HG03378 (cell line): Measurements from ENCODE around the gene ERC2.

Source experiments
- ATAC-seq: cut with Tn5 transposase; IDR thresholded peaks from one replicate; pipeline ENCODE4 v1.9.1; 2021; ENCODE audit warnings: mild to moderate bottlenecking, moderate library complexity; ENCODE audit not compliant: unreplicated experiment

Gene ERC2

GRCh38 chr3:55556619-55557537 lies 911.4 kb downstream of the ERC2 start:
- ATAC-seq = no peak

DNA sequence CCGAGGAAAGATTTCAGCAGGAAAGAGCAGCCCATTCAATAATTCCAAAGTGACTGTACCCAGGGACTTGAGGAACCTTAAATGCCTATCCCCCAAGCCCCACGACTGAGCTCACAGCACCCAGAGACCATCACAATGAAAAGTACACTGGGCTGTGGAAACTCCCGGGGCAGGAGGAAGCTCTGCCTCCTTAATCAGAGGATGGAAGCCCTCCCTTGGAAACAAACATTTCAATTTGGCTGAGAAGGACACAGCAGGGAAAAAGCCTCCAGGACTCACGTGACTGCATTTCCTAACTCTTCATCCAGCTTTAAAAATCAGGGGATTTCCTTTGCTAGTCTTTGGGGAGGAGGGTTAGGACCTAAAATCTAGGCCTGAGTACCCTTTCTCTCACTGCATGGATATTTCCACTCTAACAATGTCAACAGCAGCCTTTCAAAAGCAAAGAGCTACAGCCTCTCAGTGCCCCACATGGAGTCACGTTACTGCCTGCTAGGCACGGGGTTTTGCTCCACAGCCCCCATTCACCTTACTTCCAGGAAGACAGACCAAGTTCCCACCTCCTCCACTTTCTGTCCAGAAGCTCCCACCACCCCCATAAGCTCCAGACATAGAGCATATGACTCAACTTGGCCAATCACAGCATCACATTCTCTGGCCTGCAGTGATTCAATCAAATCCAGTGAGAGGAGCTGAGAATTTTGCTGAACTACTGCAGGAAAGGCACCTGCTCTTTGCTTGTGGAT lies 912.2 kb downstream of the ERC2 start:
- no peak for ATAC-seq

GRCh38 chr3:55554634-55555425 lies 913.4 kb downstream of the ERC2 start:
- ATAC-seq = no peak

GRCh38 chr3:55551644-55552043 lies 916.6 kb downstream of the ERC2 start:
- ATAC-seq = no peak

- ATAC-seq = no peak
Measured at GRCh38 chr3:55549177-55549576, 919.1 kb downstream of the ERC2 start.

DNA sequence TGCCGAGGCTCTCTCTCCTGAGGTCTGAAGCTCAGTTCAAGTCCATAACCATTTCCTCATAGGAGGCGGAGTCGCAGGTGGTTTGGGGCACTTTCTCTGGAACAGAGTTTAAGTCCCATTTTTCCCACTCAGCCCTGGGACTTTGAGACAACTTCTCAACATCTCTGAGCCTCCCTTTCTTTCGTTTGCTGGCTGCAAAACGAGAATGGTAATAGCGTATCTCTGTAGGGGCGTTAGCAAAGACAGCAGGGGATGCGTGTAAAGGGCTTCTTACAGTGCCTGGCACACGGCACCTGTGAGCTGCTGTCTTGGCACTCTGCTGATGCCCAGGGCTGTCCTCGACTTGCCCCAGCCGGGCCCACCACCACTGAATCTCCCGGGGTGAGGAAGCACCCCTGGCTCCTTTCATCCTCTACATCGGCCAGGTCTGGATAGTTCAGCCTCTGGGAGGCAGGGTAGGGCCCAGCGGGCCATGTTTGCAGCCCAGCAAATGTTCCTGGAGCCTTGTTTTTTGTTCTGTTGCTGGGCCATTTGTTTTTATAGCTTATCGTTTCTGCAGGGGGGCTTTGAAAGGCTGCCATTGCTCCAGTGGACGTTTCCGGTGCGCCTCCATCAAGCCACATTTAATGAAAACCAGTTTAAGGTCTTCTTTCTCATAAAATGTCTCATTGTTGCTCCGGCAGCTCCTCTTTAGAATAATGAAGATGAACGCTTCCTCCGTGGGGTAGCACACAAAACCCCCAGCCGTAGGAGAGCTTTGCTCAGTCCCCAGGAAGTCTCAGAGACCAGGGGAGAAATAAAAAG lies 921.2 kb downstream of the ERC2 start:
- no peak for ATAC-seq

GRCh38 chr3:55545995-55546394 lies 922.3 kb downstream of the ERC2 start:
- ATAC-seq = no peak

GRCh38 chr3:55544219-55544618 lies 924.0 kb downstream of the ERC2 start:
- ATAC-seq = no peak

DNA sequence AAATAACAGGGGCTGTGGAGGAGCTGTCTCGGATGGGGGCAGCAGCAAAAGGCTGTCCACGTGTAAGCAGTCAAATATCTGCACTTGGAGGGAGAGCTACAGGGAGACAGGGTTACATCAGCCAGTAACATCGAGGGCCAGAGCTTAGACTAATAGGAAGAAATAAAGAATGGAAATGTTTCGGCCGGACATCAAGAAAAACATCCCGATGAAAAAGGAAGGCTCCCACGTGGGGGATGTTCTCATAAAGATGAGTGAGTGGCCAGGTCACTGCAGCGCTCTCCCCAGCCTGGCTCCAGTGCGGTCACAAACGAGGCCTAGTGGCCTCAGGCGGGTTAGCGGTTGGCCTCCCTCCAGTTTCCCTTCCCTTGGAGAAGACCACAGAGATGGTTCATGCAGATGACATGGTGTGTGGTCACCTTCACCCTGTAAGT lies 925.1 kb downstream of the ERC2 start:
- ATAC-seq = no peak

DNA sequence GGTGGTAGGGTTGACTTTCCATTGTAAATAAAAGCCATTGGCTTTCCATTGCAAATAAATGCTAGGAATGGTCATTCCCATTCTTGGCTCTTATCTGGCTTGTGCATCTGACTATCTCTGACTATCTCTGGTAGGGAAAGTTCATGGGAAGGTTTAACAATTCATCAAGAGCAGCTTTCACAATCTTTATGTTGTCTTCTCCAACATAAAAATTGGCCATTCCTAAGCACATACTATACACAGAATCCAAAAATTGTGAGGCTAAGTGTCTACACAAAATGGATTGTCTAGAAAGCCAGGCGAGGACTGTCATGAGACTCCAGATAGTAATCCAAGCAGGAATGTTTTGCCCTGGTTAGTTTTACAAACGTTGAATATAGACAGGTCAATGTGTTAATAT lies 926.8 kb downstream of the ERC2 start:
- no peak for ATAC-seq

- ATAC-seq = no peak
Measured at GRCh38 chr3:55541016-55541415, 927.3 kb downstream of the ERC2 start.

- no peak for ATAC-seq
Measured at GRCh38 chr3:55540579-55540978, 927.7 kb downstream of the ERC2 start.

- ATAC-seq = no peak
Measured at GRCh38 chr3:55538158-55538557, 930.1 kb downstream of the ERC2 start.

DNA sequence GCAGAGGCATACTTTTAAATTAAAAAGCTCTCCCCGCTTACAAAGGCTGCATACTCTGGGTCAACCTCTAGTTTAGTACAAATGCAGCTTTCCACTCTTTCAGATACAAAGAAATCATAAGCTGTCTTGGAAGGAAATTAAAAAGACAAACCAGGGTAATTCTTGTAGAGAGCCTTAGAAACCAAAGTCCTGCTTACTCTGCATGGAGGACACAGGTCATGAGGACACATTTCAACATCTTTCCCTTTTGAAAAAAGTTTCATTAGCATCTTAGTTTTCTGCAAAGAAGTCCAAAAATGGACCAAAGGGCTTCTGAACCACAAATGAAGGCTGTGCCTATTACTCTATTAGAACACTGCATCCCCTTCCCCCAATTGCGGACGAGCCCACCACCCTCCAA lies 930.7 kb downstream of the ERC2 start:
- ATAC-seq = no peak

GRCh38 chr3:55537129-55537528 lies 931.1 kb downstream of the ERC2 start:
- ATAC-seq = no peak

- no peak for ATAC-seq
Measured at GRCh38 chr3:55534876-55535275, 933.4 kb downstream of the ERC2 start.

DNA sequence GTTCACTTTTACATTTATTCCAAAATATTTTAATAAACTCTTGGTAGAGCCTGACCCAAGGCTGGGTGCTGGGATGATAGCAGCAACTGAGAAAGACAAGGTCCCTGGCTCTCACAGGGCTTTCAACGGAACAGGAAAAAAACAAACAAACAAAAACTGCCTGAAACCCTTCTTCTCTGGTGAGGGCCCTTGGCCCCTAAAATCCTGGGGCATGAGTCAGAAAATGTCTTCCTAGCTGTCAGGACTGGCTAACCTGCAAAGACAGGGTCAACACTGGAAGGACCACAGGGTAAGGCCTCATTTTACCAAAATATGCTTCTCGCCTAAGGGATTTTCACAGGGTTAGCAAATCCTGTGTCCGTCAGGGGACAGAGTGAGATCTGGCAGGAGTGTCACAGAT lies 935.5 kb downstream of the ERC2 start:
- ATAC-seq = no peak

DNA sequence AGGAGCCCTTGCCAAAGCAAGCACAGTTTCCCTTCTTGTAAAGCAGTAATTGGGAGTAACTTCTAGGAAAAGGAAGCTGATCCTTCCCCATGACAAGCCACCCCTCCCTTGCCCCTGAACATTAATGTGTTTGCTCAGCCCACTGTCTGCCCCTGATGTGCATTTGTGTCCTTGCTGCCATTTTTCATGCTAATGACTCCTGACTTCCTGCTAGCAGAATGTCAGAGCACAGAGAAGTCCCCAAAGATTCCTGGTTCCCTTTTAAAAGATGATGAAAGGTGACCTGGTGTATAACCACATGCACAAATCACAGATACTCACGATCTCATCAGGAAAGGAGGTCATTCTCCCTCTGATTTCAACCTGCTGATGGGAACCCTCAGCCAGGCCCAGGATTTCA lies 936.9 kb downstream of the ERC2 start:
- ATAC-seq = no peak

DNA sequence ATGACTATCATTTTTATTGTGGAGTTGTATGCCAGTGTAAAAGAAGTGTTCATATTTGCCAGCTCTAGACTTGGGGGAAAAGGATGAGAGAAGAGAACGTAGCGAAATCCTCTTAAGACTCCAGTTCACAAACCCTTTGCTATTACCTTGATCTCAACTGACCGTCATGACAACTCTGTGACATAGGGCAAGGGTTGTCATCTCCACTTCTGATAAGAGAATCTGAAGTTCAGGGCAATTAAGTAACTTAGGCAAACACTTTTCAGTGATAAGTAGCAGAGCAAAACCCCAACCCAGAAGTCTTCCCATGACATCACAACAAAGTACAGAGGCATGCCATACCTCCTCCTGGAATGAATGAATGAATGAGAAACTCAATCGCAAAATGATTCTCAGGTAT lies 940.9 kb downstream of the ERC2 start:
- ATAC-seq = no peak

- no peak for ATAC-seq
Measured at GRCh38 chr3:55526332-55527030, 941.8 kb downstream of the ERC2 start.
